IMR-90 (cell line): ENCODE data around the gene GCNT2. TPM values are rescaled to one million over a fixed set of nuclear protein-coding genes. Genes with fewer than 3 reads are reported as not detected.

Source experiments
- ATAC-seq: fragments of 200-7000 bp; cut with Tn5 transposase; 2 replicates; pipeline ENCODE4 v1.9.1; 2020; ENCODE audit warnings: low read depth, mild to moderate bottlenecking, moderate library complexity
- BruUV-seq: library from RNA; stranded (reverse); fragments of 400-500 nt; replicated peaks from 2 replicates; lab custom pipeline; 2021; lab: Mats Ljungman, UMichigan
- CTCF ChIA-PET: fragments of 300-600 bp; formaldehyde crosslinking; extraction: SDS; loops from one replicate; lab custom pipeline; 2021; ENCODE audit warnings: antibody characterized with exemption; lab: Yijun Ruan, JAX
- POLR2A ChIA-PET: fragments of 300-600 bp; sonication (Branson Sonifier 250); formaldehyde crosslinking; loops from one replicate; lab custom pipeline; 2022; ENCODE audit warnings: antibody characterized with exemption; ENCODE audit not compliant: unreplicated experiment; lab: Charles Lee
- DNase-seq: peaks from one replicate; pipeline ENCODE4 v3.0.0; 2013
- H2AFZ ChIP-seq: replicated peaks from 2 replicates; pipeline ENCODE3; 2013; ENCODE audit warnings: low read length, mild to moderate bottlenecking; ENCODE audit not compliant: poor library complexity
- H2AK5ac ChIP-seq: 2 replicates; pipeline ENCODE4 v1.6.1; 2013; ENCODE audit warnings: low read depth, low read length, inconsistent platforms
- H2AK9ac ChIP-seq: replicated peaks from 2 replicates; pipeline ENCODE3; 2013; ENCODE audit warnings: mild to moderate bottlenecking, low read depth, low read length, moderate library complexity; ENCODE audit not compliant: poor library complexity
- H2BK120ac ChIP-seq: 2 replicates; pipeline ENCODE4 v1.6.1; 2013; ENCODE audit warnings: low read depth, low read length, inconsistent platforms
- H2BK15ac ChIP-seq: 3 replicates; pipeline ENCODE4 v1.6.1; 2013; ENCODE audit warnings: low read depth, low read length, inconsistent platforms
- H2BK20ac ChIP-seq: 2 replicates; pipeline ENCODE4 v1.6.1; 2013; ENCODE audit warnings: low read depth, mild to moderate bottlenecking, inconsistent platforms, low read length, moderate library complexity
- H2BK5ac ChIP-seq: 2 replicates; pipeline ENCODE4 v1.6.1; 2013; ENCODE audit warnings: mild to moderate bottlenecking, low read depth, low read length, inconsistent platforms; ENCODE audit not compliant: poor library complexity, severe bottlenecking
- H3K14ac ChIP-seq: replicated peaks from 2 replicates; pipeline ENCODE4 v1.6.1; 2013; ENCODE audit warnings: low read depth, low read length, inconsistent platforms
- H3K18ac ChIP-seq: 2 replicates; pipeline ENCODE4 v1.6.1; 2013; ENCODE audit warnings: low read depth, low read length, control low read depth
- H3K23ac ChIP-seq: 2 replicates; pipeline ENCODE4 v1.6.1; 2013; ENCODE audit warnings: low read depth, low read length, inconsistent platforms
- H3K27ac ChIP-seq: 2 replicates; pipeline ENCODE4 v1.5.1; 2013; ENCODE audit warnings: mild to moderate bottlenecking, control low read depth, low read length; ENCODE audit not compliant: insufficient read depth
- H3K27me3 ChIP-seq: 2 replicates; pipeline ENCODE4 v1.6.1; 2013; ENCODE audit warnings: low read length; ENCODE audit not compliant: control insufficient read depth, insufficient read depth
- H3K36me3 ChIP-seq: 2 replicates; pipeline ENCODE4 v1.6.1; 2013; ENCODE audit warnings: low read length, mixed read lengths; ENCODE audit not compliant: control insufficient read depth, insufficient read depth
- H3K4ac ChIP-seq: 2 replicates; pipeline ENCODE4 v1.6.1; 2013; ENCODE audit warnings: low read depth, low read length, inconsistent platforms
- H3K4me1 ChIP-seq: 2 replicates; pipeline ENCODE4 v1.6.1; 2013; ENCODE audit warnings: low read length, mixed read lengths; ENCODE audit not compliant: control insufficient read depth, insufficient read depth
- H3K4me2 ChIP-seq: 2 replicates; pipeline ENCODE4 v1.6.1; 2013; ENCODE audit warnings: low read depth, mild to moderate bottlenecking, control low read depth, low read length, moderate library complexity
- H3K4me3 ChIP-seq: 2 replicates; pipeline ENCODE4 v1.5.1; 2013; ENCODE audit warnings: low read depth, mild to moderate bottlenecking, control low read depth, low read length, moderate library complexity; ENCODE audit not compliant: insufficient read depth
- H3K56ac ChIP-seq: 2 replicates; pipeline ENCODE4 v1.6.1; 2013; ENCODE audit warnings: low read length, inconsistent platforms; ENCODE audit not compliant: insufficient read depth; ENCODE audit errors: extremely low read depth
- H3K79me1 ChIP-seq, 2 experiments: 2 replicates each; pipeline ENCODE4 v1.6.1; 2013; ENCODE audit warnings: low read length in 2 of 2, inconsistent platforms in 1 of 2, low read depth in 1 of 2
- H3K9ac ChIP-seq: 2 replicates; pipeline ENCODE4 v1.6.1; 2013; ENCODE audit warnings: low read depth, low read length, control low read depth
- H3K9me1 ChIP-seq: 2 replicates; pipeline ENCODE4 v1.6.1; 2013; ENCODE audit warnings: low read length, inconsistent platforms; ENCODE audit not compliant: insufficient read depth
- H3K9me3 ChIP-seq: 2 replicates; pipeline ENCODE4 v1.6.1; 2013; ENCODE audit warnings: low read length; ENCODE audit not compliant: control insufficient read depth, insufficient read depth
- H4K20me1 ChIP-seq: 2 replicates; pipeline ENCODE4 v1.6.1; 2013; ENCODE audit warnings: low read length, inconsistent platforms; ENCODE audit not compliant: insufficient read depth
- H4K5ac ChIP-seq: 2 replicates; pipeline ENCODE4 v1.6.1; 2013; ENCODE audit warnings: mild to moderate bottlenecking, low read depth, low read length, control low read depth
- H4K8ac ChIP-seq, 2 experiments: 2 replicates each; pipeline ENCODE4 v1.6.1; 2013; ENCODE audit warnings: low read depth in 2 of 2, low read length in 2 of 2, control low read depth in 1 of 2, inconsistent platforms in 1 of 2
- H4K91ac ChIP-seq: 2 replicates; pipeline ENCODE4 v1.6.1; 2013; ENCODE audit warnings: low read depth, low read length, inconsistent platforms; ENCODE audit not compliant: insufficient read depth
- USF2 ChIP-seq: fragments of 150-350 bp; IDR thresholded peaks from 2 replicates; pipeline ENCODE4 v1.6.1; 2017; ENCODE audit warnings: mild to moderate bottlenecking, antibody characterized with exemption, low read length, low read depth
- WGBS, 2 experiments: methylation state at CpG; one replicate each; pipeline versions ENCODE4 v1.1.5 to v1.1.7; 2013; ENCODE audit warnings: missing lambda C conversion rate in 2 of 2; ENCODE audit not compliant: insufficient read length in 1 of 2; ENCODE audit errors: extremely low coverage in 2 of 2; 5-methylcytosine and 5-hydroxymethylcytosine counted together
- dilution Hi-C: fragments of 300-500 bp; cut with HindIII; formaldehyde crosslinking; loops from one replicate; pipeline ENCODE4 v1.14.3; 2018; ENCODE audit warnings: low sequenced_read_pairs; ENCODE audit not compliant: unreplicated experiment
- in situ Hi-C: fragments of 300-500 bp; cut with MboI; formaldehyde crosslinking; loops from 3 replicates; pipeline ENCODE4 v1.14.3; 2019; ENCODE audit warnings: low sequenced_read_pairs, inconsistent platforms, mixed read lengths
- intact Hi-C: fragments of 100-400 bp; cut with micrococcal nuclease; formaldehyde crosslinking; loops from 2 replicates; pipeline ENCODE4 v1.10.0; 2022
- polyA plus RNA-seq, 3 experiments: library from polyadenylated mRNA; depleted of rRNA; stranded (reverse); fragments of >200 nt; gene quantifications; 2 replicates each; pipeline ENCODE4 v1.2.3, GENCODE V29; 2012; ENCODE audit warnings: low replicate concordance in 1 of 3
- total RNA-seq: library from RNA; depleted of rRNA; stranded (reverse); fragments of >200 nt; gene quantifications from 2 replicates; pipeline ENCODE4 v1.2.3, GENCODE V29; 2012

The GCNT2 gene
- total and polyA plus RNA-seq, 2 of the 4 experiments (the other 2 are of a cell fraction): 0.34 to 0.90 TPM

GRCh38 chr6:10487668-10488327 is 33.4 kb upstream of the GCNT2 start:
- ChIA-PET POLR2A (no interaction called here), CTCF (interaction anchor here (1.4 kb wide), 1 partner anchor 9 kb away, joined by 4 read pairs; no protein-coding TSS in a partner anchor)
- no peak overlapping the region for H2AFZ ChIP-seq
- no peak for ATAC-seq
- no peak overlapping the region for H2BK15ac ChIP-seq
- WGBS, 2 experiments: 43% methylated on average over 14 of the region's 44 CpGs; no CpG with 5 or more reads in 1 of the 2 experiments
- H3K4me2 ChIP-seq: no peak overlapping the region
- H3K36me3 ChIP-seq: no peaks in the 10 kb centered on the region
- no peak overlapping the region for H2BK120ac ChIP-seq
- H4K20me1 ChIP-seq: no peaks in the 10 kb centered on the region
- no peak overlapping the region for H3K56ac ChIP-seq
- H4K91ac ChIP-seq: no peak overlapping the region
- no peak overlapping the region for H3K18ac ChIP-seq
- intact Hi-C loops: no loop called here
- H3K14ac ChIP-seq: no peak overlapping the region
- no peak overlapping the region for H4K8ac ChIP-seq
- H2BK5ac ChIP-seq: no peak overlapping the region
- dilution Hi-C loops: no loop called here
- H3K4me3 ChIP-seq: no peak overlapping the region
- no peak for TF ChIP-seq USF2
- no peak overlapping the region for H2AK9ac ChIP-seq
- no peaks in the 10 kb centered on the region for H3K9me1 ChIP-seq
- in situ Hi-C loops: loop anchor here (25.0 kb wide), 2 partner anchors 575 to 1075 kb away; no protein-coding TSS in a partner anchor
- no peaks in the 10 kb centered on the region for H3K4me1 ChIP-seq
- no peak overlapping the region for H4K5ac ChIP-seq
- H3K27ac ChIP-seq: no peak overlapping the region
- DNase-seq: no peak
- H3K9ac ChIP-seq: no peak overlapping the region
- H3K23ac ChIP-seq: no peak overlapping the region
- no peak overlapping the region for H3K4ac ChIP-seq
- H3K9me3 ChIP-seq: peaks cover 5% of the 10 kb centered on the region
- no peak overlapping the region for H2BK20ac ChIP-seq
- H3K27me3 ChIP-seq: peaks cover 2% of the 10 kb centered on the region; the same call in 1 of the 2 replicates
- BruUV-seq: no TSS peak
- H3K79me1 ChIP-seq: no peaks in the 10 kb centered on the region
- no peak overlapping the region for H2AK5ac ChIP-seq
